NCI-H187 (cell line): Measurements from ENCODE around the gene RHOU.

Experiments used
- DNase-seq, 2 experiments: peaks; one replicate each; lab custom pipeline; 2025; lab: John Stamatoyannopoulos, UW

RHOU gene

GRCh38 chr1:228785366-228786330 is 50.4 kb downstream of the RHOU start:
- DNase-seq = no peak

GRCh38 chr1:228786361-228787129 is 51.3 kb downstream of the RHOU start:
- DNase-seq = no peak

- no peak for DNase-seq
These were observed 56.5 kb downstream of the RHOU start for GRCh38 chr1:228791791-228792190.

- DNase-seq = peak; percentile 38 to 58
These were observed 57.3 kb downstream of the RHOU start for GRCh38 chr1:228792601-228793000.

- DNase-seq = no peak
These were observed 57.8 kb downstream of the RHOU start for GRCh38 chr1:228793032-228793431.

- DNase-seq = no peak
These were observed 58.9 kb downstream of the RHOU start for GRCh38 chr1:228794173-228794572.

GRCh38 chr1:228794810-228795209 is 59.5 kb downstream of the RHOU start:
- no peak for DNase-seq

GRCh38 chr1:228795596-228795995 is 60.3 kb downstream of the RHOU start:
- no peak for DNase-seq
